K562 (cell line): ENCODE measurements around the gene LAP3. TPM values are rescaled to one million over a fixed set of nuclear protein-coding genes. Genes with fewer than 3 reads are reported as not detected.

ENCODE experiments used
- DDX20 ChIP-seq: fragments of 450-650 bp; IDR thresholded peaks from 2 replicates; pipeline ENCODE4 v1.6.1; 2016; ENCODE audit warnings: missing genetic modification characterization, low read depth, mild to moderate bottlenecking, missing compliant biosample characterization, moderate library complexity
- HDGF ChIP-seq: fragments of 450-650 bp; IDR thresholded peaks from 2 replicates; pipeline ENCODE4 v1.6.1; 2016
- MIER1 ChIP-seq: fragments of 450-650 bp; IDR thresholded peaks from 2 replicates; pipeline ENCODE4 v1.6.1; 2016; ENCODE audit warnings: antibody characterized with exemption, mild to moderate bottlenecking, low read depth
- MTA3 ChIP-seq: fragments of 450-650 bp; formaldehyde crosslinking; IDR thresholded peaks from 2 replicates; pipeline ENCODE4 v1.6.1; 2017; ENCODE audit warnings: mild to moderate bottlenecking, borderline replicate concordance
- PHF21A ChIP-seq: fragments of 450-650 bp; IDR thresholded peaks from 2 replicates; pipeline ENCODE4 v1.6.1; 2017; ENCODE audit warnings: low read depth, borderline replicate concordance
- TAF9B ChIP-seq: fragments of 450-650 bp; IDR thresholded peaks from 2 replicates; pipeline ENCODE4 v1.6.1; 2018; ENCODE audit warnings: mild to moderate bottlenecking; ENCODE audit not compliant: partially characterized antibody
- TCF3 ChIP-seq: sonication (generic); formaldehyde crosslinking; IDR thresholded peaks from 2 replicates; pipeline ENCODE4 v1.4.0; 2020; ENCODE audit warnings: mild to moderate bottlenecking, missing genetic modification reagents
- polyA plus RNA-seq, 8 experiments: library from polyadenylated mRNA; depleted of rRNA in 4 of 8; stranded (reverse) in 5 of 8; unstranded in 3 of 8; fragments of >200 nt; fragmentation: Nextera tagmentation in 2 of 8; fragmentation: Illumina TruSeq in 1 of 8; extraction: Ambion mirVana in 2 of 8; extraction: Trizol in 1 of 8; gene quantifications; 2 replicates each; pipeline versions ENCODE4 v1.2.1 to v1.2.3, GENCODE V29; 2011 to 2014; ENCODE audit warnings: inconsistent platforms in 1 of 8, missing spikeins in 1 of 8
- total RNA-seq, 7 experiments: library from RNA; depleted of rRNA in 6 of 7; stranded (reverse); fragments of >200 nt in 6 of 7; fragmentation: Illumina TruSeq in 2 of 7; extraction: Trizol in 2 of 7; gene quantifications; 2 replicates each; pipeline versions ENCODE4 v1.2.1 to v1.2.3, GENCODE V29; 2011 to 2021; ENCODE audit warnings: low replicate concordance in 1 of 7
- TF ChIP-seq, protein P1 (sequence below), 3 experiments: fragments of 200-800 bp in 1 of 3; fragments of 250-450 bp in 1 of 3; fragments of 450-650 bp in 1 of 3; sonication (Bioruptor Pico) in 1 of 3; sonication (Bioruptor generic) in 1 of 3; formaldehyde crosslinking in 1 of 3; IDR thresholded peaks; 2 replicates each; pipeline versions ENCODE4 v1.6.1 to v1.8.0; 2016 to 2022; ENCODE audit warnings: mild to moderate bottlenecking in 2 of 3, missing genetic modification characterization in 2 of 3, missing compliant biosample characterization in 1 of 3, moderate library complexity in 1 of 3
- TF ChIP-seq, protein P2 (sequence below): fragments of 200-600 bp; sonication (generic); IDR thresholded peaks from one replicate; pipeline ENCODE4 v1.6.1; 2012; ENCODE audit warnings: mild to moderate bottlenecking, low read depth, low read length, inconsistent platforms

Gene LAP3
- total and polyA plus RNA-seq, 9 of the 15 experiments (the other 6 are each of a cell fraction or from before 2014, with no cell fraction given) = 82.3 to 170 (median 107) TPM

DNA sequence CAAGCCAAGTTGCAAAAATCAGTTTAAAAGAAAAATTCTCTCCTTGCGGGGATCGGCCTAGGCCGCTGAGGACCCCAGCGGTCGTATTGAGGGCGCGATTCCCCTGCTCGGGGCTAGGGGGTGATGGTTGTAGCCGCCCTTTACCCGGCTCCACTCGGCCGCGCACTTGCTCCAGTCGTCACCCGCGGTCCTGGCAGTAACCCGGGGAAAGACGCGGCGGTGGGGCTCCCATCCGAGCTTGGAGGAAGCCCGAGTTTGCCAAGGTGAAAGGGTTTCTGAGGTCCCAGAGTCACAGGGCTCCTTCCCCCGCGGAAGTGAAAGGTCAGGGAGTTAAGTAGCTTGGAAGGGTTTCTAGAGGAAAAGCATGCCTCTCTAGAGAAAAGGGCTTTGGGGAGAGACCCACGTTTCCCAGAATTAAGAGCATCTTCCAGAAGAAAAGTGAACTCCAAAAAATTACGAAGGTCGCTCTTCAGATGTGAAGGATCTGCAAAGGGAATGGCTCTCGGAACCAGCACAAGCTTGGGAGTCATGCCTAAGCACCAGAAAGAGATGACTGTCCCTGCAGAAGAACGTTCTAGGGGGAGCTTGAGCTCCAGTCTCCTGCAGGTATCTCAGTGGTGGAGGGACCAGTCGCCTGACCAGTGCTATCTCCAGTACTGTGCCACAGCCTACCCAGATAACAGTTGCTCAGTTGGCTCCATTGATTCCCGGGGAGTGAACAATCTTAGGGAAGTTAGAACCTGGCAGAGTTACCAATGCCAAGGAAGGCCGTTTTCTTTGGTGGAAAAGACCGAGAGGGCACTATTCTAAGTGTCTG is 875 bp downstream of the LAP3 start (continued):
- TF ChIP-seq MTA3 = no peak
- TF ChIP-seq HDGF = no peak
- no peak for TF ChIP-seq DDX20
- TF ChIP-seq MIER1 = no peak
- TF ChIP-seq, protein P1, sequence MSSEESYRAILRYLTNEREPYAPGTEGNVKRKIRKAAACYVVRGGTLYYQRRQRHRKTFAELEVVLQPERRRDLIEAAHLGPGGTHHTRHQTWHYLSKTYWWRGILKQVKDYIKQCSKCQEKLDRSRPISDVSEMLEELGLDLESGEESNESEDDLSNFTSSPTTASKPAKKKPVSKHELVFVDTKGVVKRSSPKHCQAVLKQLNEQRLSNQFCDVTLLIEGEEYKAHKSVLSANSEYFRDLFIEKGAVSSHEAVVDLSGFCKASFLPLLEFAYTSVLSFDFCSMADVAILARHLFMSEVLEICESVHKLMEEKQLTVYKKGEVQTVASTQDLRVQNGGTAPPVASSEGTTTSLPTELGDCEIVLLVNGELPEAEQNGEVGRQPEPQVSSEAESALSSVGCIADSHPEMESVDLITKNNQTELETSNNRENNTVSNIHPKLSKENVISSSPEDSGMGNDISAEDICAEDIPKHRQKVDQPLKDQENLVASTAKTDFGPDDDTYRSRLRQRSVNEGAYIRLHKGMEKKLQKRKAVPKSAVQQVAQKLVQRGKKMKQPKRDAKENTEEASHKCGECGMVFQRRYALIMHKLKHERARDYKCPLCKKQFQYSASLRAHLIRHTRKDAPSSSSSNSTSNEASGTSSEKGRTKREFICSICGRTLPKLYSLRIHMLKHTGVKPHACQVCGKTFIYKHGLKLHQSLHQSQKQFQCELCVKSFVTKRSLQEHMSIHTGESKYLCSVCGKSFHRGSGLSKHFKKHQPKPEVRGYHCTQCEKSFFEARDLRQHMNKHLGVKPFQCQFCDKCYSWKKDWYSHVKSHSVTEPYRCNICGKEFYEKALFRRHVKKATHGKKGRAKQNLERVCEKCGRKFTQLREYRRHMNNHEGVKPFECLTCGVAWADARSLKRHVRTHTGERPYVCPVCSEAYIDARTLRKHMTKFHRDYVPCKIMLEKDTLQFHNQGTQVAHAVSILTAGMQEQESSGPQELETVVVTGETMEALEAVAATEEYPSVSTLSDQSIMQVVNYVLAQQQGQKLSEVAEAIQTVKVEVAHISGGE (CRISPR knock-in tag; IDR thresholded peaks at IDR 0.05) = no peak
- no peak for TF ChIP-seq TAF9B
- no peak for TF ChIP-seq TCF3 (CRISPR knock-in tag)
- TF ChIP-seq, protein P2, sequence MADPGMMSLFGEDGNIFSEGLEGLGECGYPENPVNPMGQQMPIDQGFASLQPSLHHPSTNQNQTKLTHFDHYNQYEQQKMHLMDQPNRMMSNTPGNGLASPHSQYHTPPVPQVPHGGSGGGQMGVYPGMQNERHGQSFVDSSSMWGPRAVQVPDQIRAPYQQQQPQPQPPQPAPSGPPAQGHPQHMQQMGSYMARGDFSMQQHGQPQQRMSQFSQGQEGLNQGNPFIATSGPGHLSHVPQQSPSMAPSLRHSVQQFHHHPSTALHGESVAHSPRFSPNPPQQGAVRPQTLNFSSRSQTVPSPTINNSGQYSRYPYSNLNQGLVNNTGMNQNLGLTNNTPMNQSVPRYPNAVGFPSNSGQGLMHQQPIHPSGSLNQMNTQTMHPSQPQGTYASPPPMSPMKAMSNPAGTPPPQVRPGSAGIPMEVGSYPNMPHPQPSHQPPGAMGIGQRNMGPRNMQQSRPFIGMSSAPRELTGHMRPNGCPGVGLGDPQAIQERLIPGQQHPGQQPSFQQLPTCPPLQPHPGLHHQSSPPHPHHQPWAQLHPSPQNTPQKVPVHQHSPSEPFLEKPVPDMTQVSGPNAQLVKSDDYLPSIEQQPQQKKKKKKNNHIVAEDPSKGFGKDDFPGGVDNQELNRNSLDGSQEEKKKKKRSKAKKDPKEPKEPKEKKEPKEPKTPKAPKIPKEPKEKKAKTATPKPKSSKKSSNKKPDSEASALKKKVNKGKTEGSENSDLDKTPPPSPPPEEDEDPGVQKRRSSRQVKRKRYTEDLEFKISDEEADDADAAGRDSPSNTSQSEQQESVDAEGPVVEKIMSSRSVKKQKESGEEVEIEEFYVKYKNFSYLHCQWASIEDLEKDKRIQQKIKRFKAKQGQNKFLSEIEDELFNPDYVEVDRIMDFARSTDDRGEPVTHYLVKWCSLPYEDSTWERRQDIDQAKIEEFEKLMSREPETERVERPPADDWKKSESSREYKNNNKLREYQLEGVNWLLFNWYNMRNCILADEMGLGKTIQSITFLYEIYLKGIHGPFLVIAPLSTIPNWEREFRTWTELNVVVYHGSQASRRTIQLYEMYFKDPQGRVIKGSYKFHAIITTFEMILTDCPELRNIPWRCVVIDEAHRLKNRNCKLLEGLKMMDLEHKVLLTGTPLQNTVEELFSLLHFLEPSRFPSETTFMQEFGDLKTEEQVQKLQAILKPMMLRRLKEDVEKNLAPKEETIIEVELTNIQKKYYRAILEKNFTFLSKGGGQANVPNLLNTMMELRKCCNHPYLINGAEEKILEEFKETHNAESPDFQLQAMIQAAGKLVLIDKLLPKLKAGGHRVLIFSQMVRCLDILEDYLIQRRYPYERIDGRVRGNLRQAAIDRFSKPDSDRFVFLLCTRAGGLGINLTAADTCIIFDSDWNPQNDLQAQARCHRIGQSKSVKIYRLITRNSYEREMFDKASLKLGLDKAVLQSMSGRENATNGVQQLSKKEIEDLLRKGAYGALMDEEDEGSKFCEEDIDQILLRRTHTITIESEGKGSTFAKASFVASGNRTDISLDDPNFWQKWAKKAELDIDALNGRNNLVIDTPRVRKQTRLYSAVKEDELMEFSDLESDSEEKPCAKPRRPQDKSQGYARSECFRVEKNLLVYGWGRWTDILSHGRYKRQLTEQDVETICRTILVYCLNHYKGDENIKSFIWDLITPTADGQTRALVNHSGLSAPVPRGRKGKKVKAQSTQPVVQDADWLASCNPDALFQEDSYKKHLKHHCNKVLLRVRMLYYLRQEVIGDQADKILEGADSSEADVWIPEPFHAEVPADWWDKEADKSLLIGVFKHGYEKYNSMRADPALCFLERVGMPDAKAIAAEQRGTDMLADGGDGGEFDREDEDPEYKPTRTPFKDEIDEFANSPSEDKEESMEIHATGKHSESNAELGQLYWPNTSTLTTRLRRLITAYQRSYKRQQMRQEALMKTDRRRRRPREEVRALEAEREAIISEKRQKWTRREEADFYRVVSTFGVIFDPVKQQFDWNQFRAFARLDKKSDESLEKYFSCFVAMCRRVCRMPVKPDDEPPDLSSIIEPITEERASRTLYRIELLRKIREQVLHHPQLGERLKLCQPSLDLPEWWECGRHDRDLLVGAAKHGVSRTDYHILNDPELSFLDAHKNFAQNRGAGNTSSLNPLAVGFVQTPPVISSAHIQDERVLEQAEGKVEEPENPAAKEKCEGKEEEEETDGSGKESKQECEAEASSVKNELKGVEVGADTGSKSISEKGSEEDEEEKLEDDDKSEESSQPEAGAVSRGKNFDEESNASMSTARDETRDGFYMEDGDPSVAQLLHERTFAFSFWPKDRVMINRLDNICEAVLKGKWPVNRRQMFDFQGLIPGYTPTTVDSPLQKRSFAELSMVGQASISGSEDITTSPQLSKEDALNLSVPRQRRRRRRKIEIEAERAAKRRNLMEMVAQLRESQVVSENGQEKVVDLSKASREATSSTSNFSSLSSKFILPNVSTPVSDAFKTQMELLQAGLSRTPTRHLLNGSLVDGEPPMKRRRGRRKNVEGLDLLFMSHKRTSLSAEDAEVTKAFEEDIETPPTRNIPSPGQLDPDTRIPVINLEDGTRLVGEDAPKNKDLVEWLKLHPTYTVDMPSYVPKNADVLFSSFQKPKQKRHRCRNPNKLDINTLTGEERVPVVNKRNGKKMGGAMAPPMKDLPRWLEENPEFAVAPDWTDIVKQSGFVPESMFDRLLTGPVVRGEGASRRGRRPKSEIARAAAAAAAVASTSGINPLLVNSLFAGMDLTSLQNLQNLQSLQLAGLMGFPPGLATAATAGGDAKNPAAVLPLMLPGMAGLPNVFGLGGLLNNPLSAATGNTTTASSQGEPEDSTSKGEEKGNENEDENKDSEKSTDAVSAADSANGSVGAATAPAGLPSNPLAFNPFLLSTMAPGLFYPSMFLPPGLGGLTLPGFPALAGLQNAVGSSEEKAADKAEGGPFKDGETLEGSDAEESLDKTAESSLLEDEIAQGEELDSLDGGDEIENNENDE = no peak
- TF ChIP-seq PHF21A = no peak
